HCT116 (cell line): ENCODE results near the gene GOLGA3. TPM values are rescaled to one million over a fixed set of nuclear protein-coding genes. Genes with fewer than 3 reads are reported as not detected.
"Not testable (repeated sequence)": the region's sequence is repeated elsewhere in the genome, so short reads cannot be mapped to it uniquely, and the experiment has no call there.

ENCODE experiments used
- ATAC-seq: fragments of 200-7000 bp; cut with Tn5 transposase; 2 replicates; pipeline ENCODE4 v1.9.1; 2020; ENCODE audit warnings: mild to moderate bottlenecking, moderate library complexity
- BruUV-seq: library from RNA; stranded (reverse); fragments of 400-500 nt; replicated peaks from 2 replicates; lab custom pipeline; 2021; lab: Mats Ljungman, UMichigan
- CTCF ChIA-PET: fragments of 300-600 bp; sonication (Branson Sonifier 250); formaldehyde crosslinking; loops from one replicate; lab custom pipeline; 2021; ENCODE audit warnings: antibody characterized with exemption; lab: Charles Lee
- POLR2A ChIA-PET: fragments of 300-600, 350-600 bp; sonication (Branson Sonifier 250); formaldehyde crosslinking; loops from one replicate; lab custom pipeline; 2021; ENCODE audit warnings: antibody characterized with exemption; lab: Charles Lee
- RAD21 ChIA-PET, 2 experiments: fragments of 300-600 bp; sonication (Branson Sonifier 250); formaldehyde crosslinking; loops; one replicate each; lab custom pipeline; 2023; ENCODE audit warnings: low total read pairs in 2 of 2; ENCODE audit not compliant: uncharacterized antibody in 2 of 2, unreplicated experiment in 2 of 2, low non-redundant PET in 1 of 2; lab: Charles Lee
- DNase-seq: peaks from one replicate; pipeline ENCODE4 v3.0.0-alpha.2; 2010; ENCODE audit warnings: low read depth, low spot score
- H2AFZ ChIP-seq: fragments of 200-600 bp; shearing (Covaris generic), sonication (generic); 2 replicates; pipeline ENCODE4 v1.6.1; 2017; ENCODE audit warnings: low read depth, mixed run types, mixed read lengths, antibody characterized with exemption, low read length; ENCODE audit not compliant: poor library complexity, severe bottlenecking
- H3K27ac ChIP-seq: 2 replicates; pipeline ENCODE4 v1.5.1; 2012; ENCODE audit warnings: low read depth, low read length
- H3K27me3 ChIP-seq: fragments of 200-600 bp; sonication (generic); 2 replicates; pipeline ENCODE4 v1.6.1; 2016; ENCODE audit warnings: mixed run types, low read length, mixed read lengths; ENCODE audit not compliant: insufficient read depth
- H3K36me3 ChIP-seq, 2 experiments: fragments of 200-500 bp in 1 of 2; fragments of 200-600 bp in 1 of 2; sonication (Bioruptor generic) in 1 of 2; sonication (generic) in 1 of 2; 2 replicates each; pipeline versions ENCODE4 v1.5.1 to v1.6.1; 2014 to 2016; ENCODE audit warnings: low read length in 2 of 2, inconsistent platforms in 1 of 2, mixed read lengths in 1 of 2, mixed run types in 1 of 2; ENCODE audit not compliant: insufficient read depth in 2 of 2, control insufficient read depth in 1 of 2
- H3K4me1 ChIP-seq, 2 experiments: fragments of 200-600 bp in 1 of 2; sonication (generic) in 1 of 2; 2 replicates each; pipeline versions ENCODE4 v1.5.1 to v1.6.1; 2012 to 2017; ENCODE audit warnings: low read length in 2 of 2, inconsistent platforms in 1 of 2, mild to moderate bottlenecking in 1 of 2, mixed read lengths in 1 of 2, mixed run types in 1 of 2, moderate library complexity in 1 of 2; ENCODE audit not compliant: insufficient read depth in 2 of 2, control insufficient read depth in 1 of 2
- H3K4me2 ChIP-seq: fragments of 200-600 bp; sonication (generic); 2 replicates; pipeline ENCODE4 v1.6.1; 2017; ENCODE audit warnings: mixed run types, low read length, mixed read lengths
- H3K4me3 ChIP-seq, 2 experiments: fragments of 200-600 bp in 1 of 2; sonication (generic) in 1 of 2; replicated peaks in 1 of 2; 2 replicates each; pipeline ENCODE4 v1.5.1; 2011 to 2016; ENCODE audit warnings: low read length in 2 of 2, control low read depth in 1 of 2, low read depth in 1 of 2, mild to moderate bottlenecking in 1 of 2, mixed read lengths in 1 of 2, mixed run types in 1 of 2
- H3K79me2 ChIP-seq: fragments of 200-600 bp; sonication (generic); 2 replicates; pipeline ENCODE4 v1.6.1; 2017; ENCODE audit warnings: mild to moderate bottlenecking, mixed run types, low read length, moderate library complexity, mixed read lengths; ENCODE audit not compliant: insufficient read depth
- H3K9ac ChIP-seq: fragments of 200-600 bp; sonication (generic); 2 replicates; pipeline ENCODE4 v1.6.1; 2016; ENCODE audit warnings: low read length, mixed read lengths
- H3K9me2 ChIP-seq: fragments of 200-600 bp; sonication (generic), shearing (Covaris generic); 2 replicates; pipeline ENCODE4 v1.6.1; 2017; ENCODE audit warnings: mixed run types, mild to moderate bottlenecking, moderate library complexity; ENCODE audit not compliant: insufficient read depth
- H3K9me3 ChIP-seq, 2 experiments: fragments of 200-500 bp in 1 of 2; fragments of 200-600 bp in 1 of 2; sonication (Bioruptor generic) in 1 of 2; sonication (generic) in 1 of 2; 2 replicates each; pipeline ENCODE4 v1.6.1; 2014 to 2017; ENCODE audit warnings: low read length in 2 of 2, mixed read lengths in 2 of 2, inconsistent platforms in 1 of 2, low read depth in 1 of 2, mild to moderate bottlenecking in 1 of 2, mixed run types in 1 of 2, moderate library complexity in 1 of 2; ENCODE audit not compliant: control insufficient read depth in 1 of 2, insufficient read depth in 1 of 2
- H4K20me1 ChIP-seq: fragments of 200-600 bp; sonication (generic), shearing (Covaris generic); 2 replicates; pipeline ENCODE4 v1.6.1; 2017; ENCODE audit warnings: mixed run types, mild to moderate bottlenecking, moderate library complexity; ENCODE audit not compliant: insufficient read depth
- EZH2 ChIP-seq: fragments of 200-600 bp; sonication (generic); IDR thresholded peaks from 2 replicates; pipeline ENCODE4 v1.6.1; 2017; ENCODE audit warnings: antibody characterized with exemption, mixed run types
- EZH2phosphoT487 ChIP-seq: fragments of 200-600 bp; IDR thresholded peaks from 2 replicates; pipeline ENCODE4 v1.6.1; 2018; ENCODE audit warnings: antibody characterized with exemption, borderline replicate concordance
- FOSL1 ChIP-seq: IDR thresholded peaks from 2 replicates; pipeline ENCODE4 v1.6.1; 2012; ENCODE audit warnings: low read depth
- intact Hi-C: fragments of 100-400 bp; cut with micrococcal nuclease; formaldehyde crosslinking; loops from 2 replicates; pipeline ENCODE4 v1.10.0; 2022
- total RNA-seq: library from RNA; stranded (reverse); gene quantifications from one replicate; pipeline ENCODE4 v1.2.1, GENCODE V29; 2021; ENCODE audit not compliant: unreplicated experiment
- TF ChIP-seq, protein P1 (sequence below), 3 experiments: fragments of 200-600 bp in 1 of 3; sonication (generic) in 1 of 3; IDR thresholded peaks in 2 of 3; conservative IDR thresholded peaks in 1 of 3; 2 replicates each; pipeline ENCODE4 v1.5.1; 2012 to 2017; ENCODE audit warnings: low read depth in 2 of 3, low read length in 2 of 3, antibody characterized with exemption in 1 of 3, borderline replicate concordance in 1 of 3, control low read depth in 1 of 3, mild to moderate bottlenecking in 1 of 3, mixed read lengths in 1 of 3, mixed run types in 1 of 3, moderate library complexity in 1 of 3; ENCODE audit not compliant: insufficient read depth in 1 of 3

GOLGA3 gene
- total RNA-seq, 1 experiment from 2014 or later: 35.1 TPM

DNA sequence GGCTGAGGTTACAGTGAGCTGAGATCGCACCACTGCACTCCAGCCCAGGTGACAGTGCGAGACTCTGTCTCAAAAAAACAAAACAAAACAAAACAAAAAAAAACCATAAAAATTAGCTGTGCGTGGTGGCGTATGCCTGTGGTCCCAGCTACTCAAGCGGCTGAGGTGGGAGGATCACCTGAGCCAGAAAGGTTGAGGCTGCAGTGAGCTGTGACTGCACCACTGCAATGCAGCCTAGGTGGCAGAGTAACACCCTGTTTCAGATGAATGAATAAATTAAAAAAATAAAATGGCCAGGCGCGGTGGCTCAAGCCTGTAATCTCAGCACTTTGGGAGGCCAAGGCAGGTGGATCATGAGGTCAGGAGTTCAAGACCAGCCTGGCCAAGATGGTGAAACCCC is 75.0 kb downstream of the GOLGA3 start:
- H3K79me2 ChIP-seq: peaks cover 81% of the 10 kb centered on the region
- H3K36me3 ChIP-seq: peaks cover 37 to 47% of the 10 kb centered on the region in 2 experiments; a peak in 3 of 4 replicates
- CTCF ChIA-PET: not testable (repeated sequence)

DNA sequence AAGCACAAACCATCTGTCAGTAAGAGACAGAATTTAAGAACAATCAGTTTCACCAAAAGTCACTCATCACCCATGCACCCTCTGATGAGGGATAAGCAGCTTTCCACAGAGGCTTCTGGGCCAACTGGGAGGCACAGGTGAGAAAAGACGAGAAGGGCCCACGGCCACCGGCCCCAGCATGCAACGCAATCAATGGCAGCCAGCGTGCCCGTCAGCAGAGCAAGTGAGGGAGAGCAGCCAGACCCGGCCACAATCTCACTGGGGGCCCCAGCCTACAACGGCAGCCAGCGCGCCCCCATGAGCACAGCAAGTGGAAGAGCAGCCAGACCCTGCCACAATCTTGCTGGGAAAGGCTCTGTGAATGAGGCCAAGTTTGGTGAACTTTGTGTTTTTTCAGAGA is 80.3 kb downstream of the GOLGA3 start:
- no peak; the same call in 1 of the 2 replicates for ATAC-seq
- TF ChIP-seq EZH2phosphoT487 (no peak), EZH2 (no peak), FOSL1 (no peak)
- TF ChIP-seq, protein P1, sequence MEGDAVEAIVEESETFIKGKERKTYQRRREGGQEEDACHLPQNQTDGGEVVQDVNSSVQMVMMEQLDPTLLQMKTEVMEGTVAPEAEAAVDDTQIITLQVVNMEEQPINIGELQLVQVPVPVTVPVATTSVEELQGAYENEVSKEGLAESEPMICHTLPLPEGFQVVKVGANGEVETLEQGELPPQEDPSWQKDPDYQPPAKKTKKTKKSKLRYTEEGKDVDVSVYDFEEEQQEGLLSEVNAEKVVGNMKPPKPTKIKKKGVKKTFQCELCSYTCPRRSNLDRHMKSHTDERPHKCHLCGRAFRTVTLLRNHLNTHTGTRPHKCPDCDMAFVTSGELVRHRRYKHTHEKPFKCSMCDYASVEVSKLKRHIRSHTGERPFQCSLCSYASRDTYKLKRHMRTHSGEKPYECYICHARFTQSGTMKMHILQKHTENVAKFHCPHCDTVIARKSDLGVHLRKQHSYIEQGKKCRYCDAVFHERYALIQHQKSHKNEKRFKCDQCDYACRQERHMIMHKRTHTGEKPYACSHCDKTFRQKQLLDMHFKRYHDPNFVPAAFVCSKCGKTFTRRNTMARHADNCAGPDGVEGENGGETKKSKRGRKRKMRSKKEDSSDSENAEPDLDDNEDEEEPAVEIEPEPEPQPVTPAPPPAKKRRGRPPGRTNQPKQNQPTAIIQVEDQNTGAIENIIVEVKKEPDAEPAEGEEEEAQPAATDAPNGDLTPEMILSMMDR (IDR thresholded peaks at IDR 0.05 in 2 of 3, conservative IDR thresholded peaks at IDR 0.05 in 1 of 3; ENCODE audit: borderline replicate concordance in 1 of 3, insufficient read depth in 1 of 3, low read depth in 2 of 3, low read length in 2 of 3): no peak
- Histone ChIP-seq H4K20me1 (no peaks in the 10 kb centered on the region), H3K27ac (no peak overlapping the region), H3K27me3 (no peaks in the 10 kb centered on the region), H3K4me1 (no peaks in the 10 kb centered on the region), H3K9me2 (no peaks in the 10 kb centered on the region), H3K4me3 (no peak overlapping the region), H3K36me3 (peaks cover 65 to 71% of the 10 kb centered on the region in 2 experiments), H3K9ac (no peak overlapping the region), H3K79me2 (peaks cover 65% of the 10 kb centered on the region), H2AFZ (no peak overlapping the region), H3K4me2 (no peak overlapping the region), H3K9me3 (no peaks in the 10 kb centered on the region)
- DNase-seq: no peak
- ChIA-PET CTCF (no interaction called here), RAD21 (no interaction called here), POLR2A (no interaction called here)
- intact Hi-C loops: no loop called here
- BruUV-seq: no TSS peak

More for the DNA sequence above, 75.0 kb downstream of the GOLGA3 start:
- H2AFZ ChIP-seq, H3K4me2 ChIP-seq, H3K9me2 ChIP-seq, intact Hi-C loops, H3K4me1 ChIP-seq, H3K27ac ChIP-seq, H4K20me1 ChIP-seq, BruUV-seq, H3K9ac ChIP-seq, RAD21 ChIA-PET, H3K4me3 ChIP-seq, ATAC-seq, POLR2A ChIA-PET, H3K9me3 ChIP-seq, H3K27me3 ChIP-seq, DNase-seq: not testable (repeated sequence)
